IMR-90 (cell line): ENCODE results near the gene ORMDL2.

ENCODE experiments used
- BHLHE40 ChIP-seq: fragments of 150-350 bp; IDR thresholded peaks from 2 replicates; pipeline ENCODE4 v1.6.1; 2016; ENCODE audit warnings: mild to moderate bottlenecking, low read depth, low read length
- CEBPB ChIP-seq: IDR thresholded peaks from 2 replicates; pipeline ENCODE4 v1.6.1; 2012; ENCODE audit warnings: low read depth, low read length, improper control_type of control experiment
- CHD1 ChIP-seq: IDR thresholded peaks from 2 replicates; pipeline ENCODE4 v1.6.1; 2012; ENCODE audit warnings: low read depth, low read length, improper control_type of control experiment
- CTCF ChIP-seq: conservative IDR thresholded peaks from 2 replicates; pipeline ENCODE4 v1.5.1; 2012; ENCODE audit warnings: mild to moderate bottlenecking, low read depth, low read length, improper control_type of control experiment
- FOS ChIP-seq: fragments of 150-350 bp; IDR thresholded peaks from 2 replicates; pipeline ENCODE4 v1.6.1; 2016; ENCODE audit warnings: low read depth, low read length
- MAFK ChIP-seq: IDR thresholded peaks from 2 replicates; pipeline ENCODE4 v1.6.1; 2012; ENCODE audit warnings: low read depth, low read length, improper control_type of control experiment
- MAZ ChIP-seq: IDR thresholded peaks from 2 replicates; pipeline ENCODE4 v1.6.1; 2012; ENCODE audit warnings: low read depth, mild to moderate bottlenecking, low read length, improper control_type of control experiment, moderate library complexity, borderline replicate concordance
- POLR2A ChIP-seq: IDR thresholded peaks from 2 replicates; pipeline ENCODE4 v1.6.1; 2012; ENCODE audit warnings: mild to moderate bottlenecking, low read depth, low read length
- RAD21 ChIP-seq: IDR thresholded peaks from 2 replicates; pipeline ENCODE4 v1.6.1; 2012; ENCODE audit warnings: low read length, improper control_type of control experiment
- RCOR1 ChIP-seq: IDR thresholded peaks from 2 replicates; pipeline ENCODE4 v1.6.1; 2012; ENCODE audit warnings: mild to moderate bottlenecking, low read length, improper control_type of control experiment; ENCODE audit not compliant: insufficient replicate concordance
- RFX5 ChIP-seq: IDR thresholded peaks from 2 replicates; pipeline ENCODE4 v1.8.0; 2012; ENCODE audit warnings: low read depth, mild to moderate bottlenecking, low read length, moderate library complexity
- SMC3 ChIP-seq: fragments of 150-350 bp; IDR thresholded peaks from 2 replicates; pipeline ENCODE4 v1.6.1; 2016; ENCODE audit warnings: low read depth, mild to moderate bottlenecking, antibody characterized with exemption, low read length, moderate library complexity
- USF2 ChIP-seq: fragments of 150-350 bp; IDR thresholded peaks from 2 replicates; pipeline ENCODE4 v1.6.1; 2017; ENCODE audit warnings: mild to moderate bottlenecking, antibody characterized with exemption, low read length, low read depth

GRCh38 chr12:55809274-55809673 is 8.6 kb upstream of the ORMDL2 start:
- no peak for TF ChIP-seq CTCF
- no peak for TF ChIP-seq POLR2A
- no peak for TF ChIP-seq CHD1
- no peak for TF ChIP-seq CEBPB
- TF ChIP-seq RCOR1, result no peak
- no peak for TF ChIP-seq SMC3
- TF ChIP-seq USF2, result no peak
- TF ChIP-seq RAD21, result no peak
- no peak for TF ChIP-seq RFX5
- no peak for TF ChIP-seq MAZ
- TF ChIP-seq MAFK, result no peak
- no peak for TF ChIP-seq BHLHE40
- no peak for TF ChIP-seq FOS
